ENCODE data around the gene PPP2R3B. TPM values are rescaled to one million over a fixed set of nuclear protein-coding genes. Genes with fewer than 3 reads are reported as not detected.

Gene PPP2R3B
- total RNA-seq, 1 donor from 2014 or later = 43.4 TPM

DNA sequence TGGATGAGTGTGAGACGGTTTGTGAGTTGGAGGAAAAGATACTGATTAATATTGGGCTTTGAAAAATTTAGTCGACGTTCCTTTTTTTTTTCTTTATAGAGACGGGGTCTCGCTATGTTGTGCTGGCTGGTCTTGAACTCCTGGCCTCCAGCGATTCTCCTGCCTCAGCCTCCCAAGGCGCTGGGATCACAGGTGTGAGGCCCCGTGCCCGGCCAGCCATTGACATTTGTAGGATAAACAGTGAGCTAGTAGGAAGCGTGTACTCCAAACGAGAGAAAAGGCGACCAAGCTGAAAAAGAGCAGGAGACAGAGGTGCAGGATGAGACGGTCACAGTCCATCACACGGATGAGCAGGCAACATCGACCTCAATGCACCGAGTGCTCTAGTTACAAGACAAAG is 19.4 kb downstream of the PPP2R3B start:
- DNase-seq (ENCODE audit: low spot score in 2 of 2) = no peak

DNA sequence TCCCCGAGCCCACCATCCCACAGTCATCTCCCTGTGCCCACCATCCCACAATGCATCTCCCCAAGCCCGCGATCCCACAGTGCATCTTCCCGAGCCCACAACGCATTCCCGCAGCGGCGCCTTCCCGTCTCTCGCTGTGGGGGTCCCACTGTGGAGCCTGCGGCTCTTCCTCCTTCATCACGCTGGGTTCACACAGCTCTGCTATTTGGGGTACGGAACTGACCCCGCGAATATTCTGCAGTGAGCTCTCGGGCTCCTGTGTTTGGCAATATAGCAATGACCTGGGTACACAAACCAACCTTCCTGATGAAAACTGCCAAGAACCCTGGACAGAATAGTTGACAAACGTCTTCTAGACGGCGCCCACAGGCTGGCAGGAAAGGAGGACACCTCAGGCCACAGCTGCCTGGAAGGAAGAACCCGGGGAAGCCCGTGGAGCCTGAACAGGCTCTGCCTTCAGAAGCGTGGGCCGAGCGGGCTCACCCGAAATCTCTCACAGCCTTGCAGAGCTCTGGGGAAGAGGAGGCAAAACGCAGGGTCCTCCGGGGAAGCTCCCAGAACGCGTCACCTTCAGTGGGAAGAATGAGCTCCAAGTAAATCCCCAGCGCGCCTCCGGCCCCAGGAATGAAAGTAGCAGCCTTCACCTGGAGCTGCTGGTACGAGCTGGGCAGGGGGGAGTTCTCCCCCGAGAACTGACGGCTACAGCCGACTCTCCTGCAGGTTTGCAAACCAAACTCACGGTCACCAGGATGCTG is 22.9 kb downstream of the PPP2R3B start:
- H3K4me3 ChIP-seq = no peak overlapping the region
- no peak overlapping the region for H3K27ac ChIP-seq
- peaks cover 8 to 17% of the 10 kb centered on the region in 2 donors for H3K36me3 ChIP-seq
- peaks cover 13 to 15% of the 10 kb centered on the region in 2 donors for H3K9me3 ChIP-seq
- no peaks in the 10 kb centered on the region for H3K27me3 ChIP-seq
- intact Hi-C loops (cut with DNase I) = no loop called here
- H3K4me1 ChIP-seq = no peaks in the 10 kb centered on the region
- TF ChIP-seq, protein P1, sequence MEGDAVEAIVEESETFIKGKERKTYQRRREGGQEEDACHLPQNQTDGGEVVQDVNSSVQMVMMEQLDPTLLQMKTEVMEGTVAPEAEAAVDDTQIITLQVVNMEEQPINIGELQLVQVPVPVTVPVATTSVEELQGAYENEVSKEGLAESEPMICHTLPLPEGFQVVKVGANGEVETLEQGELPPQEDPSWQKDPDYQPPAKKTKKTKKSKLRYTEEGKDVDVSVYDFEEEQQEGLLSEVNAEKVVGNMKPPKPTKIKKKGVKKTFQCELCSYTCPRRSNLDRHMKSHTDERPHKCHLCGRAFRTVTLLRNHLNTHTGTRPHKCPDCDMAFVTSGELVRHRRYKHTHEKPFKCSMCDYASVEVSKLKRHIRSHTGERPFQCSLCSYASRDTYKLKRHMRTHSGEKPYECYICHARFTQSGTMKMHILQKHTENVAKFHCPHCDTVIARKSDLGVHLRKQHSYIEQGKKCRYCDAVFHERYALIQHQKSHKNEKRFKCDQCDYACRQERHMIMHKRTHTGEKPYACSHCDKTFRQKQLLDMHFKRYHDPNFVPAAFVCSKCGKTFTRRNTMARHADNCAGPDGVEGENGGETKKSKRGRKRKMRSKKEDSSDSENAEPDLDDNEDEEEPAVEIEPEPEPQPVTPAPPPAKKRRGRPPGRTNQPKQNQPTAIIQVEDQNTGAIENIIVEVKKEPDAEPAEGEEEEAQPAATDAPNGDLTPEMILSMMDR (IDR thresholded peaks at IDR 0.05) = no peak
- no peak for DNase-seq (ENCODE audit: low spot score in 2 of 2)

More for the DNA sequence above, 19.4 kb downstream of the PPP2R3B start:
- Histone ChIP-seq H3K9me3 (no peaks in the 10 kb centered on the region), H3K27me3 (no peaks in the 10 kb centered on the region), H3K27ac (no peak overlapping the region), H3K4me3 (no peak overlapping the region), H3K36me3 (no peaks in the 10 kb centered on the region), H3K4me1 (no peaks in the 10 kb centered on the region)
- intact Hi-C loops (cut with DNase I) = no loop called here
- TF ChIP-seq, protein P1 (IDR thresholded peaks at IDR 0.05) = no peak

DNA sequence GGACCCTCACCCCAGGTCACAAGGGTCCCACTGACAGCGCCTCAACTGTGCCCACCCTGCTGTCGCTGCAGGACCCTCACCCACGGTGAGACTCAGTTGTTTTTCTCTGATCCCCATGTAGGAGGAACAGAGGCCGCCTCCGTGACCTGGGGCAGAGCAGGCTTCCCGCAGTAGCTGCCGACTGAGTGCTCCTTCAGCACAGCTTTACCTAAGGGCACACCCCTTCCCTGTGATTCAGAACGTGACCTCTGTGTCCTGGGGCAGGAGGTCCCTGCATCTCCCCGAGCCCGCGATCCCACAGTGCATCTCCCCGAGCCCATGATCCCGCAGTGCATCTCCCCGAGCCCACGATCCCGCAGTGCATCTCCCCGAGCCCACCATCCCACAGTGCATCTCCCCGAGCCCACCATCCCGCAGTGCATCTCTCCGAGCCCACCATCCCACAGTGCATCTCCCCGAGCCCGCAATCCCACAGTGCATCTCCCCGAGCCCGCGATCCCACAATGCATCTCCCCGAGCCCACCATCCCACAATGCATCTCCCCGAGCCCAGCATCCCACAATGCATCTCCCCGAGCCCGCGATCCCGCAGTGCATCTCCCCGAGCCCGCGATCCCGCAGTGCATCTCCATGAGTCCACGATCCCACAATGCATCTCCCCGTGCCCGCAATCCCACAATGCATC is 23.6 kb downstream of the PPP2R3B start:
- Histone ChIP-seq H3K9me3 (peaks cover 13 to 15% of the 10 kb centered on the region in 2 donors), H3K4me1 (no peaks in the 10 kb centered on the region), H3K27me3 (no peaks in the 10 kb centered on the region), H3K4me3 (no peak overlapping the region), H3K27ac (no peak overlapping the region), H3K36me3 (peaks cover 8 to 17% of the 10 kb centered on the region in 2 donors)
- TF ChIP-seq, protein P1 (IDR thresholded peaks at IDR 0.05) = no peak
- intact Hi-C loops (cut with DNase I) = no loop called here
- no peak for DNase-seq (ENCODE audit: low spot score in 2 of 2)

DNA sequence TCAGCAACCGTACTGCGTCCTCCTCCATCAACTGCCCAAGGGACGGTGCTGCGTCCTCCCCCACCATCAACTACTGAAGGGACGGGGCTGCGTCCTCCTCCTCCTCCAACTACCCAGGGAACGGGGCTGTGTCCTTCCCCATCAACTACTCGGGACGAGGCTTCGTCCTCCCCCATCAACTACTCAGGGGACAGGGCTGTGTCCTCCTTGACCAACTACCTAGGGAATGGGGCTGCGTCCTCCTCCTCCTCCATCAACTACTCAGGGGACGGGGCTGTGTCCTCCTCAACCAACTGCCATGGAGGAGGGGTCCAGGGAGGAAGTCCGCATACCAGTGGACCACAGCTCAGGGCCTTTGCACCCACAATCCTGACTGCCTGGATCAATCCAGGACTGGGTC is 24.4 kb downstream of the PPP2R3B start:
- no peak for DNase-seq (ENCODE audit: low spot score in 2 of 2)
- Histone ChIP-seq H3K9me3 (peaks cover 13 to 15% of the 10 kb centered on the region in 2 donors), H3K4me3 (no peak overlapping the region), H3K27ac (no peak overlapping the region), H3K36me3 (peaks cover 8 to 17% of the 10 kb centered on the region in 2 donors), H3K27me3 (no peaks in the 10 kb centered on the region), H3K4me1 (no peaks in the 10 kb centered on the region)
- intact Hi-C loops (cut with DNase I) = no loop called here
- TF ChIP-seq, protein P1 (IDR thresholded peaks at IDR 0.05) = no peak

DNA sequence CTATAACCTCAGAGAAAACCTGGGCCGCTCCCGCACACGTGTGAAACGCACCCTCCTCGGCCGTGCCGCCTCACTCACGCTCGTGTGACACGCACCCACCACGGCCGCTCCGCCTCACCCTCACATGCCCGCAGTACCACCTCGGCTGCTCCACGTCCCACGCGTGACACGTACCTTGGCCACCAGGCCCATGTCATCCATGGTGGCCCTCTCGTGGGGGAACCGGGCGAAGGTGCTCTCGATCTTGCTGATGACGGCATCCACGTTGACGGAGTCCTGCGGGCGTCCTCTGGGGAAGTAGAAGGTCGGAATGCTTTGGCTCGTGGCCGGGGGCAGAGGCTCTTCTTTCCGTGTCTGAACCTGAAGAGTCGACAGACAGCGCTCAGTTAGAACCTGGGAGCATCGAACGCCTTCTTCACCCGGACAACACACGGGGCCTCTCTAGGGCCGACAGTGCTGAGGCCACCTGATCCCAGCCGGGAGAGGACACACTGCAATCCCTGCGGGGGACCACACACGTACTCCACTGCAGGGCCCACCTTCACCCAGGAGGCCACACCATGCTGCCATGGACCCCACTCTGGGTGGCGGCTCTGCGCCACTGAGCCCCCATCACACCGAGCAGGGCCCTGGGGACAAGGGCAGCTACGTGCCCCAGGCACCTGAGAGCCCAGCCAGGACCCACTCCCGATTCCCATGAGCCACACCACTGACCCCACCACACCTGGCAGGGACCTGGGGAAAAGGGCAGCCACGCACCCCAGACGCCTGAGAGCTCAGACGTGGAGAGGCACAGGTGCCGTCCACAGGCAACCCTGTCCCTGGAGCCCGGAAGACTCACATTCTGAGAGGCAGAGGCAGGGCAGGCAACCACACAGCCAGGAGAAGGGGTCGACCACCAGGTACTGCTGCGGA is 25.2 kb downstream of the PPP2R3B start:
- DNase-seq (ENCODE audit: low spot score in 2 of 2) = no peak
- TF ChIP-seq, protein P1 (IDR thresholded peaks at IDR 0.05) = no peak

More for the DNA sequence above, 25.2 kb downstream of the PPP2R3B start:
- H3K36me3 ChIP-seq = peaks cover 8 to 17% of the 10 kb centered on the region in 2 donors
- no peak overlapping the region for H3K27ac ChIP-seq
- H3K27me3 ChIP-seq = no peaks in the 10 kb centered on the region
- peaks cover 13 to 15% of the 10 kb centered on the region in 2 donors for H3K9me3 ChIP-seq
- intact Hi-C loops (cut with DNase I) = no loop called here
- H3K4me1 ChIP-seq = no peaks in the 10 kb centered on the region
- H3K4me3 ChIP-seq = no peak overlapping the region
